Embryonic facial prominence (tissue), 1 donor: ENCODE measurements around the gene PTPN11.
"Not testable (repeated sequence)": the region's sequence is repeated elsewhere in the genome, so short reads cannot be mapped to it uniquely, and the experiment has no call there.

Source experiments
- DNase-seq: peaks from one replicate; pipeline ENCODE4 v3.0.0-alpha.2; 2016; ENCODE audit errors: extremely low spot score

Gene PTPN11

GRCh38 chr12:112514926-112515642 is 96.3 kb downstream of the PTPN11 start:
- no peak for DNase-seq

GRCh38 chr12:112515868-112516267 is 97.1 kb downstream of the PTPN11 start:
- no peak for DNase-seq

- no peak for DNase-seq
Observed at GRCh38 chr12:112517730-112518364, 99.1 kb downstream of the PTPN11 start.

DNA sequence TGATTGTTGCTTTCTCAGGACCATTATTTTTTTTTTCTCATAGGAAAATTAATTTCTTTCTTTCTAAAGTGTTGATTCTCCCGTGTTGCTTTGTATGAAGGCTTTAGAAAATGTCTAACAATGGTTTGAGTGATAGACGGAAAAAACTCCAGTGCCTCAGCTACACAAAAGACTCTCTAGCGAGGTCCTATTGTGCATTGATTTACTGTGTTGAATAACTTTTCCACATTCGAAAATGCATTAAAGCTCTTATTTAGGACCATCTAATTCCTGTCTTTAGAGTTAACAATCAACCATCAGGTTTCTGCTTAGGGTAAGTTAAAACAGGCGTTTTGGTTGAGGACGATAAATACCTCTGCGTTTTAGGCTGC is 99.6 kb downstream of the PTPN11 start:
- no peak for DNase-seq

DNA sequence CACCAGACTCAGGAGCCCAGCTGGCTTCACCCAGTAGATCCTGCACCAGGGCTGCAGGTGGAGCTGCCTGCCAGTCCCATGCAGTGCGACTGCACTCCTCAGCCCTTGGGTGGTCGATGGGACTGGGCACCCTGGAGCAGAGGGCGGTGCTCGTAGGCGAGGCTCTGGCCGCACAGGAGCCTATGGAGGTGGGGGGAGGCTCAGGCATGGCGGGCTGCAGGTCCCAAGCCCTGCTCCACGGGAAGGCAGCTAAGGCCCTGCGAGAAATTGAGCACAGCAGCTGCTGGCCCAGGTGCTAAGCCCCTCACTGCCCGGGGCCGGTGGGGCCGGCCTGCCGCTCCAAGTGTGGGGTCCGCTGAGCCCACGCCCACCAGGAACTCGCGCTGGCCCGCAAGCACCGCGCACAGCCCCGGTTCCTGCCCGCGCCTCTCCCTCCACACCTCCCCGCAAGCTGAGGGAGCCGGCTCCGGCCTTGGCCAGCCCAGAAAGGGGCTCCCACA is 101.1 kb downstream of the PTPN11 start:
- DNase-seq, result not testable (repeated sequence)

GRCh38 chr12:112523856-112524255 is 105.1 kb downstream of the PTPN11 start:
- no peak for DNase-seq

DNA sequence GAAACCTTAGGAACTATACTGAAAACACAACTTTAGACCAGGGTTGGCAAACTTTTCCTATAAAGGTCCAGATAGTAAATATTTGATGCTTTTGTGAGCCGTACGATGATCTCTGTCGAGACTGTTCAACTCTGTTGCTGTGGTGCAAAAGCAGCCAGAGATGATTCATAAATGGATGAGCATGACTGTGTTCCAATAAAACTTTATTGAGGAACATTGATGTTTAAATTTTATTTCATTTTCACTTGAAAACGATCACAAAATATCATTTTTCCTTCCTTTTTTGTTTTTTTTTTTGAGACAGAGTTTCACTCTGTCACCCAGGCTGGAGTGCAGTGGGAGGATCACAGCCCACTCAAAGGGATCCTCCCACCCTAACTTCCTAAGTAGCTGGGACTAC is 105.5 kb downstream of the PTPN11 start:
- no peak for DNase-seq

DNA sequence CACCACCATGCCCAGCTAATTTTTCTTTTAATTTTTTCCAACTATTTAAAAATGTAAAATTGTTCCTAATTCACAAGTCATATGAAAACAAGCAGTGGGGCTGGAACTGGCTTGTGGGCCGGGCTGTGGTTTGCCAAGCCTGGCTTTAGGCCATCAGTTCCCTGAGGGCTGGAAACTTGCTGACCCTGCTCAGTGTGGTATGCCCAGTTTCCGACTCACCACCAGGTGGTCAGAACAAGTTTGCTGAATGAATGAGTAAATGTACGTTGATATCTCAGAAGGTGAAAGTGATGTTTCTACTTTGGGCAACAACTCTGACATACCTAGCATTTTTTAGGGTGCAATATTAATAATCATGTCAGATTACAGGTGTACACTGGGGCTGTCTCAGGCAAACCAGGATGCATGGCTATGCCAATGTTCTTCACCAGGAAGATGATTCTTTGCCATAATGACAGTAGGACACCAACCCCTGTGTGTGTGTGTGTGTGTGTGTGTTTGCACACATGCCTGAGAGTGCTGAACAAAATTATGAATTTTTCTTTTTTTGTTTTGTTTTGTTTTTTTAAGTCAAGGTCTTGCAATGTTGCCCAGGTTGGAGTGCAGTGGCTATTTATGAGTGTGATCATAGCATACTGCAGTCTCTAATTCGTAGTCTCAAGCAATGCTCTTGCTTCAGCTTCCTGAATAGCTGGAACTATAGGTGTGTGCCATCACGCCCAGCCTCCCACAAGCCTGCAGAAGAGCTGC is 106.1 kb downstream of the PTPN11 start:
- DNase-seq, result no peak

DNA sequence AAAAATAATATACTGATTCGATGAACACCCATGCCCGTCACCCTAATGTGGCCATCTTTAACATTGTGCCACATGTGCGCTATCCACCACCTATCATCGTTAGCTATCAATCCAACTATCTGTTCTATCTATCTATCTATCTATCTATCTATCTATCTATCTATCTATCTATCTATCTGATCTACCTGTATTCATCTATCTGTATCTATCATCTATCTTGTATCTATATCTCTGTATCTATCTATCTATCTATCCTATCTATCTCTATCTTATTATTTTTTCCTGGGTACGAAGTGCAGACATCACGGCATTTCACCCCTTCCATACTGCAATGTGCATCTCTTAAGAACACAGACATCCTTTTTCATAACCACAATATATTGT is 106.7 kb downstream of the PTPN11 start:
- DNase-seq, result no peak

- no peak for DNase-seq
Observed at GRCh38 chr12:112527082-112527481, 108.3 kb downstream of the PTPN11 start.

- DNase-seq, result no peak
Observed at GRCh38 chr12:112527501-112527900, 108.8 kb downstream of the PTPN11 start.

DNA sequence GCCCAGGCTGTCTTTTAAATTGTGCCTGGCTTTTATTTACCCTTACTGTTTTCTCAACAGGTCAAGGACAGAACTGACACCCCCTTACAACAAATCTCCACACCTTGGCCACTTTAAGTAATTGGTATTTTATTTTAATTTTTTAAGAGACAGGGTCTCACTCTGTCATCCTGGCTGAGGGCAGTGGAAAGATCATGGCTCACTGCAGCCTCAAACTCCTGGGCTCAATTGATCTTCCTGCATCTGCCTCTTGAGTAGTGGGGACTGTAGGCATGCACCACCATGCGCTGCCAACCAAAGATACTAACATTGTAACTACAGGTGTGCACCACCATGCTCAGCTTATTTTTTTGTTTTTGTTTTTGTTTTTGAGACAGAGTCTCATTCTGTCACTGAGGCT is 109.8 kb downstream of the PTPN11 start:
- no peak for DNase-seq

- no peak for DNase-seq
Observed at GRCh38 chr12:112530941-112531340, 112.2 kb downstream of the PTPN11 start.

GRCh38 chr12:112532106-112532505 is 113.4 kb downstream of the PTPN11 start:
- DNase-seq, result no peak

- DNase-seq, result no peak
Observed at GRCh38 chr12:112533528-112533927, 114.8 kb downstream of the PTPN11 start.

- DNase-seq, result no peak
Observed at GRCh38 chr12:112535017-112535416, 116.3 kb downstream of the PTPN11 start.

DNA sequence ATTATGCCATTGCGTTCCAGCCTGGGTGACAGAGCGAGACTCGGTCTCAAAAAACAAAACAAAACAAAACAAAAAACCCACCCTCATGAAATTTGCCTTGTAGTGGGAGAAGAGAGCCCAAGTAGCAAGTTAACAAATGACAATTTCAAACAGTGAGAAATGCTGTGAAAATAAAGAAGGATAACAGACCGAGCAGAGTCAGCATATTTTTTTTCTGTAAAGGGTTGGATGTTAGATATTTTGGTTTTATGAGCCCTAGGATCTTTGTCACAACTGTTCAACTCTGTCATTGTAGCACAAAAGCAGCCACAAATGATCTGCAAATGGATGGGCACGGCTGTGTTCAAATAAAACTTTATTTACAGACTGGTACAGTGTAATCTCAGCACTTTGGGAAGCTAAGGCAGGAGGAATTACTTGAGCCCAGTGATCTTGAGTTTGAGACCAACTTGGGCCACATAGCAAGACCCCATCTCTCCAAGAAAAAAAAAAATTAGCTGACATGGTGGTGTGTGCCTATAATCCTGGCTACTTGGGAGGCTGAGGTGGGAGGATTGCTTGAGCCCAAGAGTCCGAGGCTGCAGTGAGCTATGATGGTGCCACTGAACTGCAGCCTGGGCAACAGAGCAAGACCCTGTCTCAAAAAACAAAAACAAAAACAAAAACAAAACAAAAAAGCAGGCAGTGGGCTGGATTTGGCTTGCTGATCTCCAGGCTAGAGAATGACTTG is 117.1 kb downstream of the PTPN11 start:
- DNase-seq, result no peak

- DNase-seq, result no peak
Observed at GRCh38 chr12:112536367-112536730, 117.6 kb downstream of the PTPN11 start.

DNA sequence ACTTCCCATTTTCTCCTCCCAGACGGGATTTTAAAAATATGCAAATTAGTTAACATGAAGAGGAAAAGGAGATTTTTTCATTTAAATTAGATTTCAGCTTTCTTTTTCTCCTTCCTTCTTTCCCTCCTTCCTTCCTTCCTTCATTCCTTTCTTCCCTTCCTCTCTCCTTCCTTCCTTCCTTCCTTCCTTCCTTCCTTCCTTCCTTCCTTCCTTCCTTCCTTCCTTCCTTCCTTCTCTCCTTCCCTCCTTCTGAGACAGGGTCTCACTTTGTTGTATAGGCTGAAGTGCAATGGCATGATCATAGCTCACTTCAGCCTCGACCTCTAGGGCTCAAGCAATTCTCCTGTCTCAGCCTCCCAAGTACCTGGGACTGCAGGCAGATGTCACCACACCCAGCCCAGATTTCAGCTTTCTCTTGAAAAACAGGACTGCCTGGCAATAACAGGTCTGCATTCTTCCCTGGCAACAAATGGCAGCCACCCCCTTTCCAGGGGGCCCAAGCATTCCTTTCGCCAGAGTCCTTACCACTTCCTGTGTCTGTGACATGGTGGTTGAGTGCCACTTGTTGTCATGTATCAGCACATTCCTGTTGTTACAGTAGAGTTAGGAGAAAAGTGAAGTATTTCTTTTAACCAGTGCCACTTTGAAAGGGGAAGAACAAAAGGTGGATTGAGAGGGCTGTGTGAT is 119.1 kb downstream of the PTPN11 start:
- DNase-seq, result no peak

GRCh38 chr12:112538740-112539139 is 120.0 kb downstream of the PTPN11 start:
- no peak for DNase-seq

DNA sequence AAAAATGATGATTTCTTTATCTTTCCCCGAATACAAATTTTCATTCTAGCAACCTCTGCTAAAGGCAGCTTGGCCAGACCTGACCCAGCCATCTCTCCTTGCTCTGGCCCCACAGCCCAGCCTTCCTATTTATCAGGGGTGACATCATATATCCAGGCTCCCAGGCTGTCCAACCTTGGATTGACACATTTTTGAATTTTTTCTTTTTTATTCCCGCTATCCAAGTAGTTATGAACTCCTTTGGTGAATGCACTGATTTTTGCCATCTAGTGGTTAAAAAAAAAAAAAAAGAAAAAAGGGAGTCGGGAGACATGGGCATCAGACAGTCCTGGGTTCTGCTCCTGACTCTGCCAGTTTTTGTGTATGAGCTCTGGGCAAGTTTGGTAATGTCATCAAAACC is 120.5 kb downstream of the PTPN11 start:
- DNase-seq, result no peak

DNA sequence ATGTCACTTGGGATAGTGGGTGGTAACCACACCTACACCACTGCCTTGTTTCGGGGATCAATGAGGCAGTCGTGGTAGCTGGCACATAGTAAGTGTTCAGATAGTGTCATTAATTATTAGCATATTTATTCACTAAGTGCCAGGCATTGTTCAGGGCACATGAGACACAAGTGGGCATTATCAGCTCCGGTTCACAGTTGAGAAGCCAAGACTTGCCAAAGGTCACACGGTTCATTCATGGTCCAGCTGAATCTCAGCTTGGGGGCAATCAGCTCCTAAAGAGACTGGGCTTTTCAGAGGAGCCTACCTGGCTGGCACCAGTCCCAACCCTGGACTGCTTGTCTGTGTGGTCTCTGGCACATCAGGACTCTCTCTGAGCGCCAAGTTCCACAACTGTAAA is 121.3 kb downstream of the PTPN11 start:
- no peak for DNase-seq
